Endodermal cell (in vitro differentiated cells): Measurements from ENCODE around the gene SRR. TPM values are rescaled to one million over a fixed set of nuclear protein-coding genes. Genes with fewer than 3 reads are reported as not detected.
"Not testable (repeated sequence)": the region's sequence is repeated elsewhere in the genome, so short reads cannot be mapped to it uniquely, and the experiment has no call there.

Source experiments
- DNase-seq: peaks from one replicate; pipeline ENCODE4 v3.0.0-alpha.2; 2017
- H3K27ac ChIP-seq: 2 replicates; pipeline ENCODE4 v1.5.1; 2013; ENCODE audit warnings: mild to moderate bottlenecking, low read depth, low read length, moderate library complexity
- H3K27me3 ChIP-seq: 2 replicates; pipeline ENCODE4 v1.6.1; 2013; ENCODE audit warnings: mild to moderate bottlenecking, low read length, moderate library complexity; ENCODE audit not compliant: insufficient read depth, control insufficient read depth, poor library complexity, severe bottlenecking
- H3K36me3 ChIP-seq: 2 replicates; pipeline ENCODE4 v1.7.0; 2013; ENCODE audit warnings: mild to moderate bottlenecking, low read length, moderate library complexity; ENCODE audit not compliant: control insufficient read depth, insufficient read depth
- H3K4me1 ChIP-seq: one replicate; pipeline ENCODE4 v1.7.0; 2013; ENCODE audit warnings: low read length; ENCODE audit not compliant: control insufficient read depth, insufficient read depth
- H3K4me3 ChIP-seq: 2 replicates; pipeline ENCODE4 v1.5.1; 2013; ENCODE audit warnings: mild to moderate bottlenecking, low read length, moderate library complexity
- H3K9ac ChIP-seq: 2 replicates; pipeline ENCODE4 v1.6.1; 2013; ENCODE audit warnings: mild to moderate bottlenecking, low read length, moderate library complexity; ENCODE audit not compliant: poor library complexity, severe bottlenecking; ENCODE audit errors: extremely low read depth
- H3K9me3 ChIP-seq: 2 replicates; pipeline ENCODE4 v1.6.1; 2013; ENCODE audit warnings: mild to moderate bottlenecking, low read length, moderate library complexity; ENCODE audit not compliant: control insufficient read depth
- H3K27ac Mint-ChIP-seq: 2 replicates; pipeline ENCODE4 v1.8.0; 2020; ENCODE audit warnings: mixed read lengths
- H3K27me3 Mint-ChIP-seq: 2 replicates; pipeline ENCODE4 v1.8.0; 2021; ENCODE audit warnings: mild to moderate bottlenecking, mixed read lengths; ENCODE audit not compliant: insufficient read depth
- H3K36me3 Mint-ChIP-seq: 2 replicates; pipeline ENCODE4 v1.8.0; 2020; ENCODE audit warnings: low read depth, mixed read lengths
- H3K4me1 Mint-ChIP-seq: 2 replicates; pipeline ENCODE4 v1.8.0; 2020; ENCODE audit warnings: mixed read lengths
- H3K4me3 Mint-ChIP-seq: 2 replicates; pipeline ENCODE4 v1.8.0; 2020; ENCODE audit warnings: mild to moderate bottlenecking, moderate library complexity, mixed read lengths
- H3K9me3 Mint-ChIP-seq: 2 replicates; pipeline ENCODE4 v1.8.0; 2020; ENCODE audit warnings: mild to moderate bottlenecking, mixed read lengths
- CTCF ChIP-seq: fragments of 200-600 bp; sonication (generic); conservative IDR thresholded peaks from 2 replicates; pipeline ENCODE4 v1.5.0; 2021; ENCODE audit warnings: antibody characterized with exemption, mild to moderate bottlenecking
- WGBS, 2 experiments: methylation state at CpG; one replicate each; pipeline versions ENCODE4 v1.1.5 to v1.1.7; 2013; ENCODE audit warnings: missing lambda C conversion rate in 2 of 2, mixed read lengths in 1 of 2; ENCODE audit not compliant: insufficient coverage in 1 of 2, insufficient read length in 1 of 2; 5-methylcytosine and 5-hydroxymethylcytosine counted together
- total RNA-seq, 2 donors: library from RNA; stranded (reverse); fragmentation: NEBNext Ultra II Directional in 1 of 2; extraction: Animal tissue kit (Norgen Biotek cat#: 25700) in 1 of 2; gene quantifications; 2 replicates in 1 of 2; 3 replicates in 1 of 2; pipeline ENCODE4 v1.2.1, GENCODE V29; 2021

The SRR gene
- total RNA-seq, 2 donors from 2014 or later, result 10.2 to 38.0 TPM

GRCh38 chr17:2262135-2262587 lies 41.6 kb upstream of the SRR start:
- Mint-ChIP-seq H3K9me3 (no peaks in the 10 kb centered on the region), H3K27ac (no peak overlapping the region), H3K4me1 (peaks cover 27% of the 10 kb centered on the region), H3K36me3 (peaks cover 66% of the 10 kb centered on the region), H3K27me3 (no peaks in the 10 kb centered on the region), H3K4me3 (no peak overlapping the region)
- H3K4me1 ChIP-seq, result no peaks in the 10 kb centered on the region
- no peak for DNase-seq
- no peak overlapping the region for H3K4me3 ChIP-seq
- 99 to 100% methylated on average over 1 to 2 of the region's 2 CpGs for WGBS, 2 experiments
- no peak overlapping the region for H3K27ac ChIP-seq
- H3K9ac ChIP-seq, result no peak overlapping the region
- no peak for TF ChIP-seq CTCF
- H3K27me3 ChIP-seq, result no peaks in the 10 kb centered on the region
- H3K9me3 ChIP-seq, result no peaks in the 10 kb centered on the region
- H3K36me3 ChIP-seq, result peaks cover 76% of the 10 kb centered on the region

DNA sequence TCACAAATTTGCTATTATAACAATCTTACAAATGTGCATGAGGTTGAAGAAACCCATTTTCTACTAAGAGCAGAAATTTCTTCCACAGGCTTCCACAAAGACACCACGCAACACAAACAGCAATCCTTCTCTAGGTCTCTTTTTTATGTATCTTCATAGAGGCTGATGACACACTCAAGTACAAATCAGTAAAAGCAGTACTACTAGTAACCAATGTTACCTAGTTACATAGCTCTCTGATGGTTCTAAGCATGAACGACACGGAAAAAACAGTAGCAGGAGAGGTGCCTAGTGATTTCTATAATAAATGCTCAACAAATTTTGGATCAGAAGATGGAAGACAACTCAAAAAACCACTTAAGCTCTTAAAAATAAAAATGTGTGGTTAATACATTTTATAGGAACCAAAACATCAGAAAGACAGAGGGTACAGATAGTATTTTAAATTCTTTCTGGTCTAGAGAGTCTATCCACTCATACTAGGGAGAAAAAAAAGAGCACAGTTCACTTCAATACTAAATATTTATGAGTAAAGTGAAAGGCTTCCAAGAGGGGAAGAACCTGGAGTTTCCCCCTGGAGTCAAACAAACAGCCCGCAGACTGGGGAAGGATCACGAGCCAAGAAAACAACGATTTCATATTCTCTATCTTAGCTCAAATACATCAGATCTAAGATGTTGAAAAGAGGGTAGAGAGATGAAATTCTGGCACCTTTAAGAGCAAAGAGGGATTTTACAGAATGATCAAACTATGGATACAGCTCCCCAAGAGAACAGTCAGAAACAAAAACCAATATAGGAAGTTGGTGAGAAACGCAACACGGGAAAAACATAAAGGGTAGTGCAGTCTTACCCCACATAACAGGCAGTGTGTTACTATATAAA lies 40.3 kb upstream of the SRR start:
- no peak overlapping the region for H3K4me3 Mint-ChIP-seq
- peaks cover 63% of the 10 kb centered on the region for H3K36me3 Mint-ChIP-seq
- no peak for DNase-seq
- Histone ChIP-seq H3K4me1 (no peaks in the 10 kb centered on the region), H3K27me3 (no peaks in the 10 kb centered on the region), H3K4me3 (no peak overlapping the region), H3K9me3 (no peaks in the 10 kb centered on the region), H3K9ac (no peak overlapping the region), H3K27ac (no peak overlapping the region), H3K36me3 (peaks cover 79% of the 10 kb centered on the region)
- no peak for TF ChIP-seq CTCF
- H3K27me3 Mint-ChIP-seq, result no peaks in the 10 kb centered on the region
- no peak overlapping the region for H3K27ac Mint-ChIP-seq
- H3K4me1 Mint-ChIP-seq, result peaks cover 27% of the 10 kb centered on the region
- WGBS, 2 experiments, result 93 to 100% methylated on average over 2 to 6 of the region's 8 CpGs
- no peaks in the 10 kb centered on the region for H3K9me3 Mint-ChIP-seq

DNA sequence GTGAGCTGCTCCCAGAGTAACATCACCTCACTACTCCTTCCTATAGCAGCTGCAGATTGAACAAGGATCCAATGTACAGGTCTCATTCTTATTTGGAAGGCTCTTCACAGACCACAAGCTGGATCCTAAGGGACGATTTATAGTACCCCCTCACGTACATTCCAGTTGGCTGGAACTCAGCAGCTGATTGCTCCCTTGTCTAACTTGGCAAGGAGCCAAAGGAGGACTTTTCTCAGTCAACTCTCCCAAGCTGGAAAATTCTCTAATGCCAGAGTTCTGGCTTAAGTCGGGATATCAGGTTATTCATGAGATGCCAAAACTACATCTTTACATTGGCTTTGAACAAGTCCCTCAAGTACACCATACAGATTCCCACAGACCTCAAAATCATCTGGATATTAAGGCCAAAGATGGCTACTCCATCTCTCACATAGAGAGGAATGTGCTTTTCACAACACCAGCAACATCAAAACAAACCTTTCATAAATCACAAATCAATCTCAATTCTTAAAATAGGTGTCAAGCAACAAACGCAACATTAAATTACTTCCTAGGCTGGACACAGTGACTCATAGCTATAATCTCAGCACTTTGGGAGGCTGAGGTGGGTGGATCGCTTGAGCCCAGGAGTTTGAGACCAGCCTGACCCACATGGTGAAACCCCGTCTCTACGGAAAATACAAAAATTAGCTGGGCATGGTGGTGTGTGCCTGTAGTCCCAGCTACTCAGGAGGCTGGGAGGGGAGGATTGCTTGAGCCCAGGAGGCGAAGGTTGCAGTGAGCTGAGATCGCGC lies 39.5 kb upstream of the SRR start:
- Mint-ChIP-seq H3K9me3 (no peaks in the 10 kb centered on the region), H3K27ac (peak overlapping the region; percentile 55), H3K36me3 (peaks cover 58% of the 10 kb centered on the region), H3K4me3 (no peak overlapping the region), H3K4me1 (peaks cover 27% of the 10 kb centered on the region), H3K27me3 (no peaks in the 10 kb centered on the region)
- Histone ChIP-seq H3K36me3 (peaks cover 76% of the 10 kb centered on the region), H3K27ac (no peak overlapping the region), H3K4me1 (no peaks in the 10 kb centered on the region), H3K9me3 (no peaks in the 10 kb centered on the region), H3K9ac (no peak overlapping the region), H3K27me3 (no peaks in the 10 kb centered on the region), H3K4me3 (no peak overlapping the region)
- 94 to 98% methylated on average over 5 to 10 of the region's 10 CpGs for WGBS, 2 experiments
- TF ChIP-seq CTCF, result no peak
- DNase-seq, result no peak

- DNase-seq, H3K9ac ChIP-seq, H3K27me3 Mint-ChIP-seq, H3K4me3 Mint-ChIP-seq, H3K9me3 ChIP-seq, H3K4me3 ChIP-seq, H3K9me3 Mint-ChIP-seq, H3K27me3 ChIP-seq, H3K4me1 ChIP-seq, H3K27ac ChIP-seq: not testable (repeated sequence)
- peaks cover 76% of the 10 kb centered on the region for H3K36me3 ChIP-seq
- Mint-ChIP-seq H3K36me3 (peaks cover 58% of the 10 kb centered on the region), H3K4me1 (peaks cover 21% of the 10 kb centered on the region), H3K27ac (peak overlapping the region; percentile 30)
- 90 to 97% methylated on average over 10 of the region's 10 CpGs for WGBS, 2 experiments
These were observed 38.6 kb upstream of the SRR start for GRCh38 chr17:2265166-2265565.
